Trophoblast cell (in vitro differentiated cells and primary cell): Measurements from ENCODE around the gene NXPE3.

Source experiments
- DNase-seq, 2 donors: peaks; one replicate each; pipeline ENCODE4 v3.0.0-alpha.2; 2016
- H2AFZ ChIP-seq: 2 replicates; pipeline ENCODE4 v1.6.1; 2013; ENCODE audit warnings: low read length, moderate library complexity, mild to moderate bottlenecking; ENCODE audit not compliant: insufficient read depth, poor library complexity
- H2AK5ac ChIP-seq: 2 replicates; pipeline ENCODE4 v1.6.1; 2013; ENCODE audit warnings: mild to moderate bottlenecking, low read length
- H2BK120ac ChIP-seq: 2 replicates; pipeline ENCODE4 v1.6.1; 2013; ENCODE audit warnings: low read length, mild to moderate bottlenecking, moderate library complexity; ENCODE audit not compliant: insufficient read depth, poor library complexity
- H2BK12ac ChIP-seq: 2 replicates; pipeline ENCODE4 v1.6.1; 2013; ENCODE audit warnings: mild to moderate bottlenecking, low read length, moderate library complexity
- H2BK5ac ChIP-seq: 2 replicates; pipeline ENCODE4 v1.6.1; 2013; ENCODE audit warnings: low read length, low read depth, moderate library complexity, mild to moderate bottlenecking; ENCODE audit not compliant: poor library complexity
- H3K14ac ChIP-seq: 2 replicates; pipeline ENCODE4 v1.6.1; 2013; ENCODE audit warnings: mild to moderate bottlenecking, low read length
- H3K18ac ChIP-seq: 2 replicates; pipeline ENCODE4 v1.6.1; 2013; ENCODE audit warnings: mild to moderate bottlenecking, low read length
- H3K23ac ChIP-seq: 2 replicates; pipeline ENCODE4 v1.6.1; 2013; ENCODE audit warnings: low read length
- H3K27ac ChIP-seq: 2 replicates; pipeline ENCODE4 v1.5.1; 2013; ENCODE audit warnings: low read depth, mild to moderate bottlenecking, inconsistent platforms, low read length, moderate library complexity
- H3K27me3 ChIP-seq: 2 replicates; pipeline ENCODE4 v1.6.1; 2013; ENCODE audit warnings: inconsistent platforms, mild to moderate bottlenecking, low read length, moderate library complexity; ENCODE audit not compliant: insufficient read depth
- H3K36me3 ChIP-seq, 2 experiments: 1 replicate in 1 of 2; 2 replicates in 1 of 2; pipeline ENCODE4 v1.6.1; 2013; ENCODE audit warnings: low read length in 2 of 2, mild to moderate bottlenecking in 2 of 2, moderate library complexity in 1 of 2; ENCODE audit not compliant: insufficient read depth in 2 of 2, control insufficient read depth in 1 of 2
- H3K4ac ChIP-seq: 2 replicates; pipeline ENCODE4 v1.6.1; 2013; ENCODE audit warnings: low read depth, mild to moderate bottlenecking, low read length, moderate library complexity
- H3K4me1 ChIP-seq, 2 experiments: 1 replicate in 1 of 2; 2 replicates in 1 of 2; pipeline ENCODE4 v1.6.1; 2013; ENCODE audit warnings: low read length in 2 of 2, mild to moderate bottlenecking in 2 of 2, moderate library complexity in 1 of 2; ENCODE audit not compliant: insufficient read depth in 2 of 2, control insufficient read depth in 1 of 2
- H3K4me2 ChIP-seq: 2 replicates; pipeline ENCODE4 v1.6.1; 2013; ENCODE audit warnings: inconsistent platforms, mild to moderate bottlenecking, low read length, moderate library complexity
- H3K4me3 ChIP-seq: 2 replicates; pipeline ENCODE4 v1.5.1; 2013; ENCODE audit warnings: mild to moderate bottlenecking, low read depth, low read length, inconsistent platforms
- H3K79me1 ChIP-seq: one replicate; pipeline ENCODE4 v1.6.1; 2013; ENCODE audit warnings: low read length
- H3K79me2 ChIP-seq: 2 replicates; pipeline ENCODE4 v1.6.1; 2013; ENCODE audit warnings: low read length, mild to moderate bottlenecking; ENCODE audit not compliant: control insufficient read depth, insufficient read depth, poor library complexity
- H3K9ac ChIP-seq: 2 replicates; pipeline ENCODE4 v1.6.1; 2013; ENCODE audit warnings: mild to moderate bottlenecking, low read length
- H3K9me3 ChIP-seq: 2 replicates; pipeline ENCODE4 v1.6.1; 2013; ENCODE audit warnings: low read depth, mild to moderate bottlenecking, control low read depth, inconsistent platforms, low read length; ENCODE audit not compliant: insufficient read depth
- H4K12ac ChIP-seq: 2 replicates; pipeline ENCODE4 v1.6.1; 2013; ENCODE audit warnings: low read depth, mild to moderate bottlenecking, low read length, moderate library complexity
- H4K8ac ChIP-seq: 2 replicates; pipeline ENCODE4 v1.6.1; 2013; ENCODE audit warnings: low read depth, mild to moderate bottlenecking, low read length, moderate library complexity
- H4K91ac ChIP-seq: one replicate; pipeline ENCODE4 v1.6.1; 2013; ENCODE audit warnings: low read depth, mild to moderate bottlenecking, low read length, moderate library complexity
- WGBS: extraction: QIAGEN DNeasy Blood & Tissue Kit; methylation state at CpG from one replicate; pipeline ENCODE4 v1.1.7; 2013; ENCODE audit warnings: missing lambda C conversion rate; ENCODE audit not compliant: insufficient read length, insufficient coverage; ENCODE audit errors: extremely low coverage; 5-methylcytosine and 5-hydroxymethylcytosine counted together

The NXPE3 gene

DNA sequence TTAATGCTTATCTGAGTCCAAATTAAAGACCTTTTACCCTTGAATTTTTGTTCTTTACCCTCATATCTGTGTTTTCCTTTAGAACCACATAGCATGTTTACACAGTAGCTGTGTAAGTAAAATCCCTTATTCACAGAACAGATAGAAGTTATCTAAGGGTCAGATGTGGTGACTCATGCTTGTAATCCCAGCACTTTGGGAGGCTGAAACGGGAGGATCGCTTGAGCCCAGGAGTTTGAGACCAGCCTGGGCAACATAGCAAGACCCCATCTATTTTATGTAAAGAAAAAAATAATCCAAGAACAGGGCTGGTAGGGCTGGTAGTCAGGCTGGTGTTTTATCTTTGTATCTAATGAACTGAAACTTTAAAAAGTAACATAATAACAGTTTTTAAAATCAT is 23.2 kb downstream of the NXPE3 start:
- no peak for DNase-seq
- no peak overlapping the region for H3K27ac ChIP-seq
- H4K8ac ChIP-seq, result no peak overlapping the region
- H3K23ac ChIP-seq, result no peak overlapping the region
- H2BK5ac ChIP-seq, result no peak overlapping the region
- H3K4me1 ChIP-seq, result no peaks in the 10 kb centered on the region
- no peak overlapping the region for H3K4ac ChIP-seq
- no peaks in the 10 kb centered on the region for H3K9me3 ChIP-seq
- no peak overlapping the region for H2AFZ ChIP-seq
- WGBS, result no CpG with 5 or more reads among the region's 2 CpGs
- no peak overlapping the region for H4K12ac ChIP-seq
- H3K79me2 ChIP-seq, result no peaks in the 10 kb centered on the region
- no peak overlapping the region for H3K4me3 ChIP-seq
- H3K4me2 ChIP-seq, result no peak overlapping the region
- no peak overlapping the region for H4K91ac ChIP-seq
- H3K14ac ChIP-seq, result no peak overlapping the region
- no peaks in the 10 kb centered on the region for H3K27me3 ChIP-seq
- no peak overlapping the region for H2AK5ac ChIP-seq
- H2BK12ac ChIP-seq, result no peak overlapping the region
- H3K79me1 ChIP-seq, result no peaks in the 10 kb centered on the region
- no peak overlapping the region for H2BK120ac ChIP-seq
- no peak overlapping the region for H3K18ac ChIP-seq
- H3K36me3 ChIP-seq, result no peaks in the 10 kb centered on the region
- no peak overlapping the region for H3K9ac ChIP-seq

DNA sequence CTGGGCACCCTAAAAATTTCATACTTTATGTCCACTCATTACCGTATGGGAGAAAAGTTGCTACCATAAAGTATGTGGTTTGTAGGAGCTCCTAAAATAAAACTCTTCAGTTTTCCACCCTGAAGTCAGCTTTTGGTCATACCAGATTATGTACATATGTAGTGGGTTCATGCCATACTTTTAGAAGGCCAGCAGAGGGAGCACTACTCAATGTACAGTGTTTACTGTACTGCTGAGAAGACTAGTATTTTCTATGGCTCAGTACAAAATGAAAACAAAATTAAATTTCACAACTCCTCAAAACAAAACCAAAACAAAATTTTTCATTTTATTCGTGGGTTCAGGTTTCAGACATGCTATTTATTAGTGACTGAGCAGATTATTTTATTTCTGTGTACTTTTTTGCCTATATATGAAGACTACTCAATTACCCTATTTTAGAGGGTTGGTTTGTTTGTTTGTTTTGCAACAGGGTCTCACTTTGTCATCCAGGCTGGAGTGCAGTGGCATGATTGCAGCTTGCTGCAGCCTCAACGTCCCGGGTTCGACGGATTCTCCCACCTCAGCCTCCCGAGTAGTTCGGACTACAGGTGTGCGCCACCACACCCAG is 24.3 kb downstream of the NXPE3 start:
- Histone ChIP-seq H3K14ac (no peak overlapping the region), H3K4ac (no peak overlapping the region), H3K4me1 (no peaks in the 10 kb centered on the region), H3K27me3 (no peaks in the 10 kb centered on the region), H2BK5ac (no peak overlapping the region), H2BK120ac (no peak overlapping the region), H3K36me3 (no peaks in the 10 kb centered on the region), H3K23ac (no peak overlapping the region), H2AK5ac (no peak overlapping the region), H2BK12ac (no peak overlapping the region), H4K91ac (no peak overlapping the region), H3K4me3 (no peak overlapping the region), H2AFZ (no peak overlapping the region), H3K9me3 (no peaks in the 10 kb centered on the region), H3K27ac (no peak overlapping the region), H4K8ac (no peak overlapping the region), H4K12ac (no peak overlapping the region), H3K79me2 (no peaks in the 10 kb centered on the region), H3K18ac (no peak overlapping the region), H3K79me1 (no peaks in the 10 kb centered on the region), H3K4me2 (no peak overlapping the region), H3K9ac (no peak overlapping the region)
- WGBS, result no CpG with 5 or more reads among the region's 9 CpGs
- peak; percentile 49 to 93 for DNase-seq

DNA sequence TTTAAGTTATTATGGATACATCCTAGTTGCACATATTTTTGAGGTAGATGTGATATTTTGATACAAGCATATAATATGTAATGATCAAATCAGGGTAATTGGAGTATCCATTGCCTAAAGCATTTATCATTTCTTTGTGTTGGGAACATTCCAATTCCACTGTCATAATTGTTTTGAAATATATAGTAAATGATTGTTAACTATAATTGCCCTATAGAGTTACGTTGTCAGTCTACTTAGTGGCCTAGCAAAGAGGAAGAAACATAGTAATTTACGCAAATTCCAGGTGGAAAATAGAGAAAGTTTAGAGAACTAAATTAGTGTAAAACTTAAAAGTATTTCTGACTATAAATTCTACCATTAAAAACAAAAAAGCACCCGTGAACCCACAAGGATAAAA is 24.9 kb downstream of the NXPE3 start:
- no peak overlapping the region for H2AFZ ChIP-seq
- no peaks in the 10 kb centered on the region for H3K36me3 ChIP-seq
- no peak overlapping the region for H3K4me2 ChIP-seq
- H3K14ac ChIP-seq, result no peak overlapping the region
- H3K23ac ChIP-seq, result no peak overlapping the region
- H4K8ac ChIP-seq, result no peak overlapping the region
- no peak overlapping the region for H3K4ac ChIP-seq
- no peak overlapping the region for H4K91ac ChIP-seq
- no peak overlapping the region for H3K9ac ChIP-seq
- no peak overlapping the region for H2BK120ac ChIP-seq
- no peak overlapping the region for H3K18ac ChIP-seq
- no peaks in the 10 kb centered on the region for H3K9me3 ChIP-seq
- no peaks in the 10 kb centered on the region for H3K4me1 ChIP-seq
- H2BK5ac ChIP-seq, result no peak overlapping the region
- H4K12ac ChIP-seq, result no peak overlapping the region
- no peaks in the 10 kb centered on the region for H3K27me3 ChIP-seq
- no peak overlapping the region for H2BK12ac ChIP-seq
- DNase-seq, result no peak
- no peak overlapping the region for H3K27ac ChIP-seq
- H3K4me3 ChIP-seq, result no peak overlapping the region
- H3K79me1 ChIP-seq, result no peaks in the 10 kb centered on the region
- H2AK5ac ChIP-seq, result no peak overlapping the region
- WGBS, result no CpG with 5 or more reads among the region's 3 CpGs
- no peaks in the 10 kb centered on the region for H3K79me2 ChIP-seq

DNA sequence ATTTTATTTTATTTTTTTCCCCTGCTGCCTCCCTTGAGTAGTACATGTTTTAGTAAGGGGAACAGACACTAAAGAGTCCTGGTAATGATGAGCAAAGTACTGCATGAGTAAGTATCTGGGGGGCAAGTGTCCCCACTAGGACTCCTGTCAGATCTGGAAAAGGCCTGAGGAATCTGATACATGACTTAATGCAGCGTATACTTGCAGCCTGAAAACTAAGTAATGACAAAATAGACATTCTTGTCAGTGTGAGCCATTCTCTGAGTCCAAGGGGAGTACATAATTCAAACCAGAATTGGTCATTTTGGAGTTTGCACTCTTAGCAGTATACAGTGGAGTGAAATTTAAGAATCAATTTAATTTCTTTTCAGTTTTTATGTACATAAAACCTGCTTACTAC is 27.5 kb downstream of the NXPE3 start:
- H3K4me1 ChIP-seq, result no peaks in the 10 kb centered on the region
- WGBS, result no CpG with 5 or more reads among the region's 1 CpG
- no peak overlapping the region for H3K18ac ChIP-seq
- no peak overlapping the region for H3K9ac ChIP-seq
- H3K4ac ChIP-seq, result no peak overlapping the region
- DNase-seq, result no peak
- H3K27me3 ChIP-seq, result no peaks in the 10 kb centered on the region
- H3K9me3 ChIP-seq, result no peaks in the 10 kb centered on the region
- no peak overlapping the region for H3K23ac ChIP-seq
- no peak overlapping the region for H2BK12ac ChIP-seq
- no peak overlapping the region for H4K91ac ChIP-seq
- no peak overlapping the region for H3K27ac ChIP-seq
- no peak overlapping the region for H2AK5ac ChIP-seq
- no peak overlapping the region for H3K4me2 ChIP-seq
- no peak overlapping the region for H3K4me3 ChIP-seq
- H2AFZ ChIP-seq, result no peak overlapping the region
- no peak overlapping the region for H4K12ac ChIP-seq
- H2BK5ac ChIP-seq, result no peak overlapping the region
- no peak overlapping the region for H4K8ac ChIP-seq
- H3K79me1 ChIP-seq, result no peaks in the 10 kb centered on the region
- no peaks in the 10 kb centered on the region for H3K79me2 ChIP-seq
- H3K14ac ChIP-seq, result no peak overlapping the region
- no peaks in the 10 kb centered on the region for H3K36me3 ChIP-seq
- H2BK120ac ChIP-seq, result no peak overlapping the region
